Stimulated activated CD4-positive, alpha-beta T cell treated with anti-CD3 and anti-CD28 coated beads, Interleukin-4, amount 100 ng/mL, for 24 hours (primary cell): Measurements from ENCODE around the gene COL5A1.
"Not testable (repeated sequence)": the region's sequence is repeated elsewhere in the genome, so short reads cannot be mapped to it uniquely, and the experiment has no call there.

Source experiments
- DNase-seq: peaks from one replicate; pipeline ENCODE4 v3.0.0-alpha.2; 2020

The COL5A1 gene

DNA sequence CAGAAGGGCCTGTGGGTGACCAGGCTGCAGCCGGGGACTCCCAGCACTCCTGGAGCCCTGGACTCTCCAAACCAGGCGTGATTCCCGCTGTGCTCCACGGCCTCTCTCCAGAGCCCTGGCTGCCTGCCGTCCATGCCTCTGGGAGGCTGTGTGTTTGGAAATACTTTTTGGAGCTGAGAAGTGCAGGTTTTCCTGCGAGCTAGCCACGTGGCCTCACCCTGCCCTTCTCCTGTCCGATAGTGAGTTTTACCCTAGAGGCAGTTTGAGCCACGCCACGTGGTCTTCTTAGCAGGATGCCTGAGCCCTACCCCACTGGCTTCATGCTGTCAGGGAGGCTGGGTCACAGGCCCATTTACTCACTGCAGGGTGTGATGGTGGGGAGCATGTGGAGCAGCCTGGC is 71.3 kb downstream of the COL5A1 start:
- DNase-seq: no peak

DNA sequence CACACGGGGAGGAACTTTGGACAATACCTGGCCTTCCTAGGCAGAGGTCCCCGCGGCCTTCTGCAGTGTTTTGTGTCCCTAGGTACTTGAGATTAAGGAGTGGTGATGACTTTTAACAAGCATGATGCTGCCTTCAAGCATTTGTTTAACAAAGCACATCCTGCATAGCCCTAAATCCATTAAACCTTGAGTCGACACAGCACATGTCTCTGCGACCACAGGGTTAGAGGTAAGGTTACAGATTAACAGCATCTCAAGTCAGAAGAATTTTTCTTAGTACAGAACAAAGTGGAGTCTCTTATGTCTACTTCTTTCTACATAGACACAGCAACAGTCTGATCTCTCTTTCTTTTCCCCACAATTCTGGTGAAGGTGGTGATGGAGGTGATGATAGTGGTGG is 73.9 kb downstream of the COL5A1 start:
- DNase-seq: not testable (repeated sequence)

DNA sequence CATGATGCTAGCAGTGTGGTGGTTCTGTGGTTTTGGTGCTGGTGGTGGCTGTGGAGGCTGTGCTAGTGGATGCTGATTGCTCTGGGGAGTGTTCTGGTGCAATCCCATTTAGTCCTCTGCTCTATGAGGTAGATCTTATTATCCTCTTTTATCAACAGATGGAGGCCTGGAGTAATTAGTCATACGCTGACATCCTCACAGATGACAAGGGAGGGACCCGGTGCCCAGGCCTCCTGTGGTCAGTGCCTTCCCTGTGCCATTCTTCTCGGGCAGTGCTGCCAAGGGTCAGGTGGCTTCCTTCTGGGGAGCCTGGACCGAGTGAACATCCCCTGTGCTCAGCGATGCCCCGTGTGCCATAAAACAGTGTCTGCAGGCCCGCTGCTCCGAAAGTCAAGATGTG is 74.5 kb downstream of the COL5A1 start:
- DNase-seq: no peak

DNA sequence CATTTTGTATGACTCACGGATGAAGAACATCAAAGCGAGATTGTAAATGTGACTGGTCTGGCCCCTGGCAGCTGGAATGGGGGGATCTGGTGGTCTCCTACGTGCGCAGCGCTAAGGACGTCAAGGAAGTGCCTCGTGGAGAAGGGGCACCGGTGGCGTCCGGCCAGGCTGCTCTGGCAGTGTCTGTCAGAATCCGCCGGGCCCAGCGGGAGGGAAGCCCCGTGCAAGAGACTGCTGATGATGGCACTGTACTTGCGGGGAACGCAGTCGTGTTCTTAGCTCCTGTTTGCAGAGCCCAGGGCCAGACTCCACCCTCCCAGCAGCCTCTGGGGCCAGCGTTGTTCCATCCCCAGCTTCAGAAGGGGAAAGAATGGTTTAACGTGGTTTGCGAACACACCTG is 75.5 kb downstream of the COL5A1 start:
- DNase-seq: no peak

DNA sequence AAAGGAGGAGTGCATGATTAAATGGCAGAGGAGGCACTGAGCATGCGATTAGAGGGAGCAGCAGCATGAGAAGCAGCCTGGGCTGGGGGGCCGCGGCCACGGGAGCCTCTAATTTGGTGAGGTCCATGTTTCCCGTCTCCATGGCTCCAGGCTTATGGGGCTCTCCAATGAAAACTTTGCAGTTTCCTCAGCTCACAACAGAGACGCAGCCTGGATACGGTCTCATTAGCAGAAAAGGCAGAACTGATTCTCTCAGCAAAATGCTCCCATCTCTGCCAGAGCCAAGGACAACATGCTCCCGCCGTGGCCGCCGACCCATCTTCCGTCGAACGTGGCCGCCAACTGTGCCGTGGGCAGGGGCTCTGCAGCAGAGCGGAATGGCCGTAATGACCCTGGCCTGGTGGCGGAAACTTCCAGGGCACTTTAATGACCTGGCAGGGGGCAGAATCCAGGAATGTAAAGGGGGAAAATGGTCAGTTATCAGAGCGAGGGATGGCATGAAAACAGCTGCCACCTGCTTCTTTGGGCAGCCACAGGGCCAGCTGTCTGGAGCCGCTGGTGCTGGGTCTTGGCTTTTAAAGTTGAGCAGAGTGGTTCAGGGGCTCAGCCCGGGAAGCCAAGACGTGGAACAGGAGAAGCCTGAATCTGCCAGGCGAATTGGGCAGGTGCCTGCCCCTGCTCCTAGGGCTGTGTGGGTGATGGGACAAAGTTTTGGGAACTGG is 76.5 kb downstream of the COL5A1 start:
- no peak for DNase-seq

DNA sequence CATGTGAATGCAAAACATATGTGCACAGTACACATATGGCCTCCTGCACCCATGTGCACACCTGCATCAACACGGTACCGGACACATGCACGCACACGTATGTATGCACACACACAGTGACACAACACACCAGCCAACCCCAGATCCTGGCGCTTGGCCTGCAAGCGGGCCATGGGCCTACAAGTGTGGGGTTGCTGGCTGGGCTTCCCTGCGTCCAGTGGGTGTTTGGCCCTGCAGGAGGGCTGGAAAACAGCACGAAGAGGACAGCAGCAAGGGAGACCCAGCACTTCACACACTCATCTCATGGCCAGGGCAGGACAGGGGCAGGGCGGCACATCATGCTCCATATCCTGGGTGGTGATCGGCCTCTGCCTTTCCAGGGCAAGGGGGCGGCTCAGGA is 77.7 kb downstream of the COL5A1 start:
- no peak for DNase-seq

DNA sequence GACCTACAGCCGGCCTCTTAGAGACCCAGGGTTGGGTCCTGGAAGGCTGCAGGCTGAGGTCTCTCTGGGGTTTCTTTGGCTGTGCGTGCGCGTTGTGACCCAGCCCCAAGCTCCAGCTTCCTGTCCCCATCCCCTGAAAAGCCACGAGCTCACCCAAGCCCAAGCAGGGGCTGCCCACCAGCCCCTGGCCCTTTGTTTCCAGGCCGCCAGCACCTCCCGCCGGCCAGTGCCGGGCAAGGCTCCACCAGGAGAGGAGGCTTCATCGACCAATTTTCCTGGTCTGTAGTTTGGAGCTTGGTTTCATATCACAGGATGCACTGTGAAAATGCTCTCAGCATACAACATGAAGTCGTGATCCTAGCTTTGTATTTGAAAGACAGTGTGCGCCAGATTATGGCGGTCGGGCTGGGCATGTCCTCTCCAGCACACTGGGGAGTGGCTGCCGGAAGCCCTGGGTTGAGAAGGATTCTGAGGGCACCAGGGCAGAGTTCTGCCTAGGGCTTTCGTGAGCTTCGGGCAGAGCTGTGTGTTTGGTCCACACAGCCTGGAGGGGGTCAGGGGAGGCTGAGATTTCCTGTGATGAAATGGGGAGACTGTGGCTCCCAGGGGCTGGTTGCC is 78.6 kb downstream of the COL5A1 start:
- no peak for DNase-seq

DNA sequence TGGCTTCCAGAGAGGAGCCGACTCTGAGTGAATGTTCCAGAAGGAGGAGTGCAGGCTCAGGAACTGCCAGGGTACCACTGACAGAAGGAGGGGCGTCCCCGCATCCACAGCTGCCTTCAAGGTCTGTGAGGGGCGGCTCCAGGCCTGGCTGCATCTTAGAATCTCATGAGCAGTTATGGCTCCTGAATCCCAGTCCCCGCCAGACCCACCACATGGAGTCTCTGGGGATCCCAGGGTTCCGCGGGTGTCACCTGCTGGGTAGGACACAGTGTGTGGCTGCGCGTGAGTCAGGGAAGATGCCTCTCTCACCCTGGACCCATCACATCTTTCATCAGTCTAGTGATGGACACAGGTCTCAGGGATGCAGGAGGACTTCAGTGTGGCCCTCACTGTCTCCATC is 79.2 kb downstream of the COL5A1 start:
- no peak for DNase-seq

DNA sequence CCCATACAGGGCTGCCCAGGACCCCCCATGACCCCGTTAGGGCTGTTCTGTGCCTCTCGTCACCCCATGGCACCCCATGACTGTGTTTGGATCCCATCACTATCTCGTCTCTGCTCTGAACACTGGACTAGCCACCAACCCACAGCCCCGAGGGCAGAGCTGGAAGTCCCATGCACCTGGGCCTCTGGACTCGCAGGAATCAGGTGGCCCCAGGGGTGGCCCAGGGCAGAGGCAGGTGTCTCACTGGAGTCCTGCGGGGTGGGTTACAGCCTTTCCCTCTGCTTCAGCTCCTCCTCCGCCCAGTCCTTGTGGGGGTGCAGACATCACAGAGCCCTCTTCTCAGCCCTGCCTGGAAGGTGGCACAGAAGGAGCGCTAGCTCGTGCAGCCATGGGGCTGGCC is 79.7 kb downstream of the COL5A1 start:
- DNase-seq: no peak

DNA sequence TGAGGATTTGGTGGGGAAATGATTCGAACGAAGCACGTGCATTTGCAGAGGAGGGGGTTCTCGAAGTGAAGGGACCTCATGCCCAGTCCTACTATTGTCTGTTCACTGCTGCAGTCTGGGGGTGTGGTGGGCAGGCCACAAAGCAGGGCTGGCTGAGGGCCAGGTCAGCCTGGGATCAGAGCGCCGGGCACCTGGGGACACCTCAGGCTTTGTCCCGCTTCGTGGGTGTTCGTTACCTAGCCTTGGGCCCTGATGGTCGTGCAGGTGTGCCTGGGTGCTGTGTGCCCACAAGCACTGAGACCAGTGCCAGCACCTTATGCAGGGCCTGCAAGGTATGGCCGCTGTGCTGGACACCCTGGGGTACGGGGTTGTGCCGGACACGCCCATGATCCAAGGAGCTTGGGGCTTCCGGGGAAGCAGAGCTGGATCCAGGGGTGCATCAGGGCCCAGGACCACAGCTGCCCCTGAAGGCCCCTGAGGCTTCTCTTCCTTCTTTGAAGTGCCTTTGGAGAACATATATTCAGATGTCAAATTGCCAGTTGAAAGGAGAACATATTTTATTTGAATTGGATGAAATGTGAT is 80.6 kb downstream of the COL5A1 start:
- DNase-seq: no peak

DNA sequence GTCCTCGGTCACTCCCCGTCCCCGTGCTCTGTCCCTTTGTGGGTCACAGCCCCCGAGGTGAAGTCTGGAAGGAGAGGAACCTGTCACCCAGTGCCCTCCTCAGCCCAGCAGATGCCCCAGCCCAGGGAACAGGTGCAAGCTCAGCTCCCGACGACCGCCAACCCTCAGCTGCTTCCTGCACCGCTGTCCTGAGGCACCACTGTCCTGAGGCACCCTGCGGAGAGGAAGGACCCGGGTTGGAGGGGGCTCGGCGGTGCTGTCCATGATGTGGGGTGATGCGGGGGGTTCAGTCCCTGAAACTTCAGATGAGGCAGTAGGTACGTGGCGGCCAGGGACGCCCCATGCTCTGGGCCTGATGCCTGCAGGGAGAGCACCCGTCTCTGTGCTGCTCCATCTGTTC is 81.4 kb downstream of the COL5A1 start:
- no peak for DNase-seq

DNA sequence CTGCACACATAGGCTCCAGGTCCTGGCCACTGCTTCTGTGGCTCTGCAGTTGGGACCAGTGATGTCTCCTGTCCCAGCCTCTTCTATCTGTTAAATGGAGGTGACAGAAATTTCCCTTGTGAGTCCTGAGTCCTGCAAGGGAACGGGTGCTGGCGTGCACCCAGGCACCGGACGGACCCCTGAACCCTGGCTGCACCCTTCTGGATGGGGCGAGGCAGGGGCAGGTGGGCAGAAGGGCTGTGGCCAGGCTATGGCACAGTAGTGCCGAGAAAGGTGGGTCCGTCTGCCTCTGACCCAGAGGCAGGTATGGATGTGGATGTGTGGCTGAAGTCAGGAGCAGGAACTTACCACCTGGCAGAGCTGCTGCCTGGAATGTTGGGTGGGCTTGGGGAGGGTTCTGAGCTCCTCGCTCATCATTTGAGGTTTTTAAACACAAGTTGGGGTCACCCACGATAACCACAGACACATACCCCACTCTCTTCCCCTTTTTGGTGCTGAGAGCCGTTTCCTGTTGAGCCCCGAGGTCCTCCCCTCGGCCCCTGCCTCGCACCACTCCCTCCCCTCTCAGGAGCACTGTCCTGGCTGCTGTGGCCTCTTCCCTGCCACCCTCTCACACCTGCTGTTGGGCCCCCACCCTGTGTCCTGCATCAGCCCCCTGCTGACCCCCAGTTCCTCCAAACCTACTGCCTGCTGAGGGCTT is 82.0 kb downstream of the COL5A1 start:
- DNase-seq: no peak

DNA sequence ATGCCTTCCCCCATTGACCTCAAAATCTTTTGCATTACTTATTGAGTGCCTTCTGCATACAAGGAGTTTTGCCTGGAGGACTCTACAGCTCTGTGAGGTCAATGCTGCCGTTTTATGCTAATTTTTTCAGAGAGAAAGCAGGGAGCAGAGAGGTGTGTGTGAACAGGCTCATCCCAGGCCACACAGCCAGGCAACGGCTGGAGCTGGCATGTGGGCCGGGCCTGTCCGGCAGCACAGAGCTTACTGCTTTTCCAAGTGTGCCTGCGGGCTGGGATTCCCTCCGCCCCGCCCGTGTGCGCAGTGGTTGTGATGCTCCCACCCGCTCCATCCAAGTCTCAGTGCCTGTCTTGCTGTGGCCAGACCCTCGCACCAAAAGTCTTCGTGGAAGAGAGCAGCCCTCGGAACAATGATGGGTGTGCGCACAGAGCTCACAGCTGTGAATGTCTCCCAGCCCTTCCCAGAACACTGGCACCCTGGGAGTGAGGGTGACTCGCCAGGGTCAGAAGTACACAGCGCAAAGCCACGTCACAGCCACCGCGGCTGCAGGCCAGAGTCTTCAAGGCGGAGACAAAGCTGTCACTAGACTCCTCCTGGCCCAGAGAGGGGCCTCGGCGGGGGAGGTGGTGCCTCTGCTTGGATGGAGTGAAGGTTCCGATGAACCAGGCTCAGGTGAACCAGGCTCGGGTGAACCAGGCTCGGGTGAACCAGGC is 82.8 kb downstream of the COL5A1 start:
- DNase-seq: no peak

DNA sequence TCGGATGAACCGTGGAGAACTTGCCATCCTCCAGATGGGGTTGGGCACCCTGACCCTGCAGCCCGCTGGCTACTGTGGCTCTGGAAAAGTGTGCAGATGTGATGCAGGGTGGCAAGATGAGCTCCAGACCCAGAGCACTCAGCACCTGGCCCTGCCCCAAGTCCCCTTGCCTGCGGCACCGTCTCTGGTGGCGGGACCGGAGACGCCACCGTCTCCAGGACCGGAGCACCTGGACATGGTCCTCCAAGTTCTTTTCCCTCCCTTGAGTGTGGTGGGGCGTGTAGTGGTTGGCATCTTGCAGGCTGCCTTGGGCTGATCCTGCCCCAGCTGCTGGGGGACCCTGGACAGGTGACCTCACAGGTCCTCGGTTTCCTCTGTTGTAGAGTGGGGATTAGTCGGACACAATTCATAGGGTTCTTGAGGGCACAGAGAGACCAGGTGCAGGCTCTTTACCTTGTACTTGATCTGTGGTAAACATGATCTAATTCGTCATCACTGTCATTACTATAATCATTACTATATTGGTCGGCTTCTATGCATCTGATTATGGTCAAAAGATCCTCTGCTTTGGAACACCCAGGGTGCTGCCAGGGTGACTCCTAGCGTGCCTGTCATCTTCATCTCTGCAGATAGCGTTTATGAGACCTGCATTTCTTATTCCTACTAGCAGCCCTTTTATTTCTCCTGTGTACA is 83.5 kb downstream of the COL5A1 start:
- DNase-seq: no peak

DNA sequence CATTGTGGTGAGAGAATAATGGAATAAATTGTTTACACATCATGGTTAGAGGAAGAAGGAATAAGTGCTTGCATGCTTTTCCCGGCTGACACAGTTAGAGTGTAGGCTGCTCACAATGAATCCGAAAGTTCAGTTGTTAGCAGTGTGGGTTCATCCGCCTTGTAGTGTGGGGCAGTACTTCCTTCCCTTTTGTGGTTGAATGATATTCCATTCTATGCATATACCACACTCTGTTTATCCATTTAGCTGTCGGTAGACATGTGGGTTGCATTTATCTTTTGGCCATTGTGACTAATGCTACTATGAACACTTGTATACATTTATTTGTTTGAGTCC is 84.0 kb downstream of the COL5A1 start:
- DNase-seq: no peak

DNA sequence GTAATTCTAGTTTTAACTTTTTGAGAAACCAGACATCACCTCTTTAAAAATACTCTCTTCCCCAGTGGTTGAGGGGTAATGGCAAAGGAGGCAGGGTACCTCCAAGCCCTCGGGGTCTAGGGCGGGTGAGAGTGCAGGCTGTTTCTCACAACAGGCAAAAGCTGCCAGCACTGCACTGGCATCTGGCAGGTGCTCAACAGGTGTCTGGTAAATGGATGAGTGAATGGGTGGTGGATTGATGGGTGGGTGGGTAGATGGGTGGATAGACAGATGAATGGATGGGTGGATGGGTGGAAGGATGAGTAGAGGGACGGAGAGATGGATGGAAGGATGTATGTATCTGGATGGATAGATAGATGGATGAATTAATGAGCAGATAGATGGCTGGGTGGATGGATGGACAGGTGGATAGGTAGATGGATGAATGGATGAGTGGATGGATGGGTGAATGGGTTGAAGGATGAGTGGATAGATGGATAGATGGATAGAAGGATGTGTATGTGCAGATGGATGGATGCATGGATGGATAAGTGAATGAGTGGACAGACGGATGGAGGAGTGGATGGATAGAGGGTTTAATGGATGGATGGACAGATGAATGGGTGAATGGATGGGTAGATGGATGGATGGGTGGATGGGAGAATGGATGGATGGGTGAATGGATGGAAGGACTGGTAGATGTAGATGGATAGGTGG is 84.6 kb downstream of the COL5A1 start:
- no peak for DNase-seq

DNA sequence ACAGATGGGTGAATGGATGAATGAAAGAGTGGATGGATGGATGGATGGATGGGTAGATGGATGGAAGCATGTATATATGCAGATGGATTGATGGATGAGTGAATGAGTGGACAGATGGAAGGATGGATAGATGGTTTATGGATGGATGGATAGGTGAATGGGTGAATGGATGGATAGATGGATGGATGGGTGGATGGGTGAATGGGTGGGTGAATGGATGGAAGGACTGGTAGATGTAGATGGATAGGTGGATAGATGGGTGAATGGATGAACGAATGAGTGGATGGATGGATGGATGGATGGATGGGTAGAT is 85.1 kb downstream of the COL5A1 start:
- DNase-seq: no peak

DNA sequence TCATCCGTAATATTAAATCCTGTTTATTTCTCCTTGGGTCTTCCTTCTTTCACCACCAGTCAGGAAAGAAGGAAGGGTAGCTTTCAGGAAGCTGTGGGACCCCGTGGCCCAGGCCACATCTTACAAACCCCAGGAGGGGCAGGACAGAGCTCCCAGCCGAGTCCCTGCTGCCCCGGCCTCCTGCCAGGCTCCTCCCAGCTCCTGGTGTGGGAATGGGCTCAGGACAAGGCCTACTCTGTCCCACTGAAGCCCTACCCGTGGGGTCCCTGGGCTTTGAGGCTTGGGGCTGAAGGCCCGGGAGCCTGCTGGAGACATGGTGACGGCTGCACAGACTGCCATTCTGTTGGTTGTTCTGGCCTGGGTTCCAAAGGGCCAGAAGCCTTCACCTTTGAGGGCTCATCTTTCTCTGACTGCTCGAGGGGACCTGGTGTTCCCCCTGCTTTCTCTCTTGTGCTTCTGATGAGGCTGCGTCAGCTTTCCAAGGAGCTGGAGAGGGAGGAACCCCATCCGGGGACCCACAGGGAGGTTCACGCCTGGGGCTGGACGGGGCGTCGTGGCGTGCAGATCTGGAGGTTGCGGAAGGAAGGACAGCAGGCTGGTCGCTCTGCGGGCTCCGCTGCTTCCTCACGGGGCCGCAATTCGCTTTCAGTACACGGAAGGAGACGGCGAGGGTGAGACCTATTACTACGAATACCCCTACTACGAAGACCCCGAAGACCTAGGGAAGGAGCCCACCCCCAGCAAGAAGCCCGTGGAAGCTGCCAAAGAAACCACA is 86.6 kb downstream of the COL5A1 start:
- no peak for DNase-seq

DNA sequence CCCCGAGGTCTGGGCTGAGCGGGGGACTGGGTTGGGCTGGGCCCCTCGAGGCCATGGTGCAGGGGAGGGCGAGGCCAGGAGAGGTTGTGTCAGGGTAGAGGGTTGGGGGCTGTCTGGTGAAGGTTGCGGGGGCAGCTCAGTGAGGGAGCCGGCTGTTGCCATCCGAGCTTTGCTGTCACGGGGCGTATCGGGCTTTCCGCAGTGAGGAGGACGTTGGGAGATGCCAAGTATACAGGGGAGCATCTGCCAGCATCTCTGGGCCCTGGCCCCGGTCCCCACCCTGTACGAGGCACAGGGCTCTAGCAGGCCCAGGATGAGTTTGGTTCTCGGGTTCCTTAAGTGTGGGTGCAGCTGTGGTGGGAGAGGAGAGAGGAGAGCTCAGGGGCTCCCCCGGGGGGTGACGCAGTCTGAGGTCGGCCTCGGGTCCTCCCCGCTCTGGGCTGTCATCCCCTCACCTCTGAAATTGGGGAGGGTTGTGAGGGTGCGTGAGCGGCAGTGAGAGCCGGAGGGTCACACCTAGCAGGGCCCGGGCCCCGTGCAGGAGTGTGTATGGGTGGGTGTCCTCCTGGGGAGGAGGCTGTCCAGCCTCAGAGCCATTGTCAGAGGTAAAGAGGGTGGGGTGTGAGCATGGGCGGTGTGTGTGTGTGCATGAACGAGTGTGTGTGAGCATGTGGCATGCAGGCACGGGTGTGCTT is 87.3 kb downstream of the COL5A1 start:
- DNase-seq: no peak

DNA sequence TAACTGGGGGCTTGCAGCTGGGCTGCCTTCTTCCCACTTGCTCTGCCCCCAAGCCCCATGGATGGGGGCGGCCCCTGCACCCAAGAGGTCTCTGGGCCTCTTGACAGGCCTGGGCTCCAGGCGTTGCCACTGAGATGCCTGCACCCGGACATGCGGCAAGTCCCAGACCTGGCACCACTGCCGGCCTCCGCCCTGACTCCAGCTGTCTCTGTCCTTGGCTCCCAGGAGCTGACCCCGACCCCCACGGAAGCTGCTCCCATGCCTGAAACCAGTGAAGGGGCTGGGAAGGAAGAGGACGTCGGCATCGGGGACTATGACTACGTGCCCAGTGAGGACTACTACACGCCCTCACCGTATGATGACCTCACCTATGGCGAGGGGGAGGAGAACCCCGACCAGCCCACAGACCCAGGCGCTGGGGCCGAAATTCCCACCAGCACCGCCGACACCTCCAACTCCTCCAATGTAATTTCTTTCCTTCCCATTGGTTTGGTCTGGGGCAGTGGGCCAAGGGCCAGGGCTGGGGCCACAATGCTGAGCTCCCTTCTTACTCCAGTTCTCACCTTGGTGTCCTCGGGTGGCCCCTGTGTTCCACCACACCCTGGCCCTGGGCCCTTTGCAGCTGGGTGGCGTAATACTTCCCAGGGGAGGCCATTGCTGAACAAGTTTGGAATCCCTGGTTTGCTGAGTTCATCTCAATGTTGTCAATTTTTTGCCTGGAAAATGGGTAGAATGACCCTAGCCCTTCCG is 88.6 kb downstream of the COL5A1 start:
- no peak for DNase-seq
